Suppressor macrophage (primary cell): ENCODE data around the gene C13orf46.

Experiments
- DNase-seq, 4 experiments: peaks; one replicate each; pipeline ENCODE4 v3.0.0-alpha.2; 2020 to 2022

C13orf46 gene

DNA sequence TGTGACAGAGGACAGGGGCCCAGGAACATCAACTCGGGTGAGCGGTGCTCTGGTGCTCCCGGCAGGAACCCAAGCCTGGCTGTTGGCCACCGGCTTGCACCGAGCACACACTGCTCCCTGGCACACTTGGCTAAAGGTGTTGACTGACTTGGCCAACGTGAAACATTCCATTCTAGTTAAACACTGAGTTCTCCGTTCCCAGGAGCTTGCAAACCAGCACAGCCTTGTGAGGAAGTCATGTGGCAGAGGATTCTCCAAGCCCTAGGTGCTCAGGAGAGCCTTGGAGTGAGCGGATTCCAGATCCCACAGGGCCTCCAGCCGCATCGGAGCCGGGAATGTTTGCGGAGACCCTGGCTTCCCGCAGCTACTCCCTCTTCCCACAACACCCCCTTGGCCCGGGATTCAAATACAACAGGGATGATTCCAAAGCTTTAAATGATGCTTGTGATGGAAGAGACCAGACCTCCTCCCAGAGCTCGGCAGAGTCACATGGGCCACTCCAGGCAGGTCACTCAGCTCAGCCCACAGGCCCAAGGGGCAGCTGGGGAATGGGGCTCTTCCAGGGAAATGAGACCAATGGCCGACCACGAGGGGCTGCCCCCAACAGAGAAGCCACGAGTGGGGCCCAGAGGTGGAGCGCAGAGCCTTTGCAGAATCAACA is 2.9 kb downstream of the C13orf46 start:
- no peak for DNase-seq

GRCh38 chr13:113969973-113970611 is 3.8 kb downstream of the C13orf46 start:
- no peak for DNase-seq

- DNase-seq = no peak
These were observed 4.4 kb downstream of the C13orf46 start for GRCh38 chr13:113969311-113969972.

DNA sequence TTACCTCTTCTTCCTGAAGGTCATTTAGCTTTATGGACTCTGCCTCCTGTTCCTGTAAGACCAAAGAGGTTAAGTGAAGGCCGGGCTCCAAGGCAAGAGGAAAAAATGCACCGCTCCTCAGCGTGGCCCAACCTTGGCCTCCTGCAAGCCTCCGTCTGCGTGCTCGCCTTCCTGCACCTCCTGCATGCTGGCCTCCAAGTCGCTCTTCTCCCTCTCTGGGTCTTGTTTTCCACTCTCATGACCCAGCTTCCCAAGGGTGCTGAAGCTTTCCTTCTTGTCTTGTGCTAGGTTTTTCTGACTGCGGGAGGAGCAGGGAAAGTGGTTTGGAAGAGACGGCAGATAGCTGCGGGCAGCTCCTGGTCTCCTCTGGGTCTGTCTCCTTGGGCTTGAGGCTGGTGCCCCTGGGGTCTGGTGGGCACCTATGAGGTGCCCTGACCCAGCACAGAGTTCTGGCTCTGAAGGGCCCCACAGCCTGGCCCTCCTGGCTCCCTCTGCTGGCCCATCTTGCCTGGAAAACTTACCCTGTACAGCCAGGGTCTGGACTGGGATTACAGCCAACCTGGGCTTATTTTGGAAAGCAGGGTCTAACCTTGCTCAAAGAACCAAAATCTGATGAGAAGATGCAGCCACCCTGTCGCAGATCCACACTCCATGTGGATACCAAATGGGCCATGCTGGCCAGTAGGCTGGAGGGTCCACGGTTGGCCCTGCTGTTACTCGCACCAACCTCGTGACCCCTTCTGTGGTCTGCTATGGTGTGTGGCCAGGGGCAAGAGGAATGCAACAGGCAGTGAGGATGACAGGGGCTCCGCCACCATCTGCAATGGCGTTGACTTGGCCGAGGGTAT is 5.2 kb downstream of the C13orf46 start:
- DNase-seq = no peak

DNA sequence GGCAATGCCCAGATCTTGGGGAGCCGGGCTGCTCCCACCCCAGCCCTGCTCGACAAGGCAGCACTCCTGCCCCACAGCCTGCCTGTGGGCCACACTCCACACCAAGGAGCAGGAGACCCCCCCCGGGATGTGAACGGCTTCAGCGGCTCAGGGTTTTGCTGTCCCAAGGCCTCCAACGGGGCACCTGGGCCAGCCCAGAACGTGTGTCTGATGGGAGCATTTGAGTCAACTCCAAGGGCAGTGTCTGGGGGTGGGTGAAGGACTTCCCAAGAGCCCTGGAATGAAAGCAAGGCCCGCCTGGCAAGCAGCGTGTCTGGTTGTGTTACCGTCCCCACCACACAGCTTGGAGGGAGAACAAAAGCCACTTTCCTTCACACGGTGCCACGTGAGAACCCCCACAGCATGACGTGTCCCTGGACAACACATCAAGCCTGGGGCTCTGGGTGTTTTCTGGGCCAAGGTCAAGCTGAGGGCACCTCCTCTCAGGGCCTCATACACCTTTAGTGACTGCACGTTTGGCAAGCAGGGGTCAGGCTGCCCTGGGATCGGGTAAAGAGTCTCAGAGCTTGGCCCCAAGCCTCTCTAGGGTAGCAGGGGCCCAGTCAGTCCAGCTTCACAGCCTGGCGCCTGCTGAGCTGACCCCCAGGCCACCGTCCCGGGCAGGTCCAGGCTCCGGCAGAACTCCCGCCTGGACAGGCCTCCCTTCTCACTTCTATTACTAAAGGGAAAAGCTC is 6.0 kb downstream of the C13orf46 start:
- no peak for DNase-seq

- no peak for DNase-seq
These were observed 6.6 kb downstream of the C13orf46 start for GRCh38 chr13:113967206-113967720.

GRCh38 chr13:113965968-113966884 is 7.7 kb downstream of the C13orf46 start:
- DNase-seq = no peak

- DNase-seq = no peak
These were observed 8.4 kb downstream of the C13orf46 start for GRCh38 chr13:113965383-113965874.

DNA sequence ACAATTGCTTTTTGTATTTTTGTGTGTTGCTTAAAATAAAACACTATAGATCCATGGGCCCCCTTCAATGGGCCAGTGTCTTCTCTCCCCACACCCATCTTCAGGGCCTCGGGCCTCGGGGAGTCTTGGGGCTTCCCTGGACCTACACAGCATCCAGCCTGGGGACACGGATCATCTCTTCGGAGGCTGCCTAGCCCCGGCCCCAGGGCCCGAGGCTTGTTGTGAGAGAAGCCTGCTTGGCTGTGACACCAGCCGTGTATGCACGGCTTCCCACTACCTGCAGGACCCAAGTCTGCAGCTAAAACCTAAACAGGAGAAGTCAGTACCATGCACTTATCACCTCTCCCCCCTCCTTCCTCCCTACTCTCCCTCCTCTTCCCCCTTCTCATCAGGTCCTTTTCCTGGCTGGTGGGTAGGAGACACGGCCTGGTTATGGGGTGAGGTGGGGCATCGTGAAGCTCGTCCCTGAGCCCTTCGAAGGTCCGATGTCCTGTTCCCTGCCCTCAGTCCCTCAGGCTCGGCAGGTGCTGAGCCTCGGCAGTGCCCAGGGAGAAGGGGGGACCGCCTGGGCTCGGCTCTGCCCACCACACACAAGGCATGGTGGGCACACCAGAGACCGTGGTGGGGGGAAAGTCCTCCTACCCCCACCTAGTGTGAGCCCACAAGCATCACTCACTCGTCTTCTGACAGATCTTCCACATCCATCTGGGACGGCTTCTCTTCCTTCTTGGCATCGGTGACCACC is 9.5 kb downstream of the C13orf46 start:
- DNase-seq = no peak

DNA sequence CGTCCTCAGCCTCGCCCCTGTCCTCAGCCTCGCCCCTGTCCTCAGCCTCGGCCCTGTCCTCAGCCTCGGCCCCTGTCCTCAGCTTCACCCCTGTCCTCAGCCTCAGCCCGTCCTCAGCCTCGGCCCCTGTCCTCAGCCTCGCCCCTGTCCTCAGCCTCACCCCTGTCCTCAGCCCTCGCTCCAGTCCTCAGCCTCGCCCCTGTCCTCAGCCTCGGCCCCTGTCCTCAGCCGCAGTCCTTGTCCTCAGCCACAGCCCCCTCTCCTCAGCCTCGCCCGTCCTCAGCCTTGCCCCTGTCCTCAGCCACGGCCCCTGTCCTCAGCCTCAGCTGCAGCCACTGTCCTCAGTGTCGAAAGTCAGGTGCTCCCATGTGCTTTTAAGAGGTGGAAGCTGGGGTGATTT is 10.5 kb downstream of the C13orf46 start:
- DNase-seq = no peak

GRCh38 chr13:113962975-113963374 is 10.9 kb downstream of the C13orf46 start:
- no peak for DNase-seq

GRCh38 chr13:113962386-113962785 is 11.5 kb downstream of the C13orf46 start:
- no peak for DNase-seq

GRCh38 chr13:113960276-113960948 is 13.5 kb downstream of the C13orf46 start:
- DNase-seq = no peak

DNA sequence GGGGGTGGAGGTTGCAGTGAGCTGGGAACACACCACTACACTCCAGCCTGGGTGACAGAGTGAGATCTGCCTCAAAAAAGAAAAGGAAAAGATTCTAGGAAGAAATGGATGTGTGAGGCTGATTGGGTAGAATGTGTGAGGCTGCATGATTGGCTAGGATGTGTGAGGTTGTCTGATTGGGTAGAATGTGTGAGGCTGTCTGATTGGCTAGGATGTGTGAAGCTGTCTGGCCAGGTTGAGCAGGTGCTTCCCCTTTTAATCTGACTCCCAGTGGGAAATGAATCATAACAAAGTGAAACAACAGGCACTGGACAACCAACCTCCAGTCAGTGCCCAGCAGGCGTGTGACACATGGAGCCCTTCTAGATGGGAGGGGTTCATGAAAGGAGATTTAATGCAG is 14.7 kb downstream of the C13orf46 start:
- no peak for DNase-seq

- DNase-seq = no peak
These were observed 15.5 kb downstream of the C13orf46 start for GRCh38 chr13:113958373-113958772.

- no peak for DNase-seq
These were observed 17.3 kb downstream of the C13orf46 start for GRCh38 chr13:113956571-113956970.

- no peak for DNase-seq
These were observed 18.2 kb downstream of the C13orf46 start for GRCh38 chr13:113955691-113956090.

DNA sequence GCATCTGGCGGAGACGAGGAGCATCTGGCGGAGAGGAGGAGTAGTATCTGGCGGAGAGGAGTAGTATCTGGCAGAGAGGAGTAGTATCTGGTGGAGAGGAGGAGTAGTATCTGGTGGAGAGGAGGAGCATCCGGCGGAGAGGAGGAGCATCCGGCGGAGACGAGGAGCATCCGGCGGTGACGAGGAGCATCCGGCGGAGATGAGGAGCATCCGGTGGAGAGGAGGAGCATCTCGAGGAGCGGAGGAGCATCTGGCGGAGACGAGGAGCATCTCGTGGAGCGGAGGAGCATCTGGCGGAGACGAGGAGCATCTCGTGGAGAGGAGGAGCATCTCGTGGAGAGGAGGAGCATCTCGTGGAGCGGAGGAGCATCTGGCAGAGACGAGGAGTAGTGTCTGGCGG is 18.6 kb downstream of the C13orf46 start:
- DNase-seq = no peak

GRCh38 chr13:113954046-113954835 is 19.6 kb downstream of the C13orf46 start:
- DNase-seq = no peak
